Hindlimb muscle (tissue), 1 donor: ENCODE data around the gene ARHGEF9. TPM values are rescaled to one million over a fixed set of nuclear protein-coding genes. Genes with fewer than 3 reads are reported as not detected.

ENCODE experiments used
- DNase-seq: peaks from one replicate; pipeline ENCODE4 v3.0.0-alpha.2; 2013
- polyA plus RNA-seq: library from polyadenylated mRNA; unstranded; fragments of 120-200 nt; gene quantifications from one replicate; pipeline ENCODE4 v1.2.1, GENCODE V29; 2013; ENCODE audit not compliant: insufficient read length

ARHGEF9 gene
- polyA plus RNA-seq, 1 donor: 21.7 TPM

DNA sequence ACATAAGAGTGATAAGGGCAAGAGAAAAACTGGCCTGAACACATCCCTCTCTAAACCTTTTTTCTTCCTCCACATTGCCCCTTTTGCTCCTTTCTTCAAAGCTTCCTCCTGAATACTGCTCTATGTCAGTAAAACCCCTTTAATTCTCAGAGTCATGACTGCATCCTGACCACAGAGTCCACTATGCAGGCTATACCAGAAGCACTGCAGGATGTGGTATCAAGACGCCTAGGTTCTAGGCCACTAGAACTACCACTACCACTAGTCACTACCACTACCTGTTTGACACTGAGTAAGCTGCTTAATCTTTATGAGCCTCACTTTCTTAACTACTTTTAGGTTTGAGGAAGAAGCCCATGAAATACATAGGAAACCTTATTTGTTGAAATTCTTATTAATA lies 38.7 kb downstream of the ARHGEF9 start:
- no peak for DNase-seq

DNA sequence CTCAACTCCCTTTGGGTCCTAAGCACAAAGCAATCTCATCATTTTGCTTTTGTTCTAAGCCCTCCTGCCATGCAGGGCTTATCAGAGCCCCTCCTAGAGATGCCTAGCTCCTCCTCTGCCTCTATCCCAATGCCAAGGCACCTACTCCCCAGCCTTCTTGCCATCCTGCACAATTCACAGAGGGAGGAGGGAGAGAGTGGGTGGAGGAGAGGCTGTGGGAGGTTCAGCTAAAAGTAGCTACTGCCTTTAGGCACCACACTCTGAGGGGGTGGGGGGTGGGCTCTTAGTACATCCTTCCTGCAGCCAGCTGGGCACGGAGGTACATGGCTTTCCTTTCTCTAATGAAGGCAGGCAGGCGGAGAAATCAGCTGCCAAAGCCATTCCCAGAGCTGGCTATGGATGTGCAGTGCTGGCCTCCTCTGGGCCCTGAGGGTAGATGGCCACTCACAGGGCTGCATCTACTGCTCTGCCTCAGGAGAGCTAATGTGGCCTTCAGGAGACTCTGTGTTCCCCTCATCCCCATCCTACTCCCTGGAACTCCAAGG lies 40.1 kb downstream of the ARHGEF9 start:
- no peak for DNase-seq

DNA sequence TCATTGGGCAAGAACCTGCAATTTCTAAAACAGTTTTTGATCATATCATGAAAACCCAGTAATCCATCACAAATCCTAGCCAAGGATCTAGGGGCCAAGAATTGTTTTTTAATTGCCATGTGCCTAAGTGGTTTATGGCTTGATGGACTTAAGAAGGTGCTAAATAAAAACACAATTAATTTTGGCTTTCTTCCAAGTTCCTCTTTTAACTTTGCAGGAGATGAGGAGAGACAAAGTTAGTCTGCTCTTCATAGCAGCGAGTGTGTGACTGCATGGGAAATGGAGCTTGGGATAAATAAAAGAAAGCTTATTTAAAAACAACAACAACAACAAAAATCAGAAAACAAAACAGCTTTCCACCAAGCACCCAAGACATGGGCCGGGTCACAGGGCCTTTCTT lies 41.4 kb downstream of the ARHGEF9 start:
- DNase-seq: no peak

DNA sequence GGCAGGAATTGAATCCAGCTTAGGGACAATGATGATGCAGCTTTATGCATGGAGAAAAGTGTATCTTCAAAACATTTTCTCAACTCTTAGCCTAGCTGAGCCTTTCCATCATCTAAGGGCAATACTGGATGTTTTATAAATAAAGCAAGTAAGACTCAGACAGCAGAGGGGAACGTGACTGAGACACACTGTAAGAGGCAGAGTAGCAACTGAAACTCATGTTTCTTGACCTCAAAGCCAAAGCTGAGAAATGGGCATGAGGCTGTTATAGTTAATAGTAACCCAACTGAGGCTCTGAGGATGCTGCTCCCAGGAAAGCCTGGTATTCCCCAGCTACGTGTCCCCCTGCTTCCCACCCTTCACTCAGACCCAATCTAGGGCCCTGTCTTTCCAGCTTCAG lies 44.6 kb downstream of the ARHGEF9 start:
- no peak for DNase-seq

DNA sequence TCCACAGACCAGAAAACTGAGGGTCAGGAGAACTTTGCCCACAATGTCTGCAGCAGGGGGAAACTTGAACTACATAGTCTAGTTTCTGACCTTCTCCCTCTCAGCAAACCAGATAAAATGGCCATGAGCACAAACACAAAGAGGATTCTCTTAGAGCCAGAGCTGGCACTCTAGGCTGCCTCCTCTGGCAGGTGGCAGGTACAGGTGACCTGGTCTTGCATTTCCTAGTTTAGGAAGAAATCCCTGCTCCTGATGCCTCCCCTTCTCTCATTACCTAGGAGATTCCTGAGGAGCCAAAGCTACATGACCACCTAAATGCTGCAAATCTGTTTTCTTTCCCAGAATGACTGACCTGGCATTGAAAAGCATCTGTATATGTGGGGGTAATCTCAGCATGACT lies 45.1 kb downstream of the ARHGEF9 start:
- no peak for DNase-seq

DNA sequence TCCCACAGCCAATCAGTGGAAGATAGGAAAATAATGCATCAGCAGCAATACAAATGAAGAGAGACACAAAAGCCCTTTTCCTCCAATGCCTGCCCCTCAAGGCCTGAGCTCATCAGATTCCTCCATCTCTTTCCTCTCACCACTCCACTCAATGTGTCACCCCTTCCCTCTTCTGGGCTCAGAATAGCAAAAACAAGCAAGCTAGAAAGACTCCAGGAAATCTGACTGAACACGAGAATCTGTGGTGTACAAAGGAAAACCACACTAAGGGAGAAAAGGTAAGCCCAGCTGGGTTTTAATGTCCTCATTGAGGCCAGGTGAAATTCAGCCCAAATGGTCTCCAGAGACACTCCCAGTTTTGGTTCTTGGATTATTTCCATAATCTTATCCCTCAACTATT lies 46.3 kb downstream of the ARHGEF9 start:
- no peak for DNase-seq

DNA sequence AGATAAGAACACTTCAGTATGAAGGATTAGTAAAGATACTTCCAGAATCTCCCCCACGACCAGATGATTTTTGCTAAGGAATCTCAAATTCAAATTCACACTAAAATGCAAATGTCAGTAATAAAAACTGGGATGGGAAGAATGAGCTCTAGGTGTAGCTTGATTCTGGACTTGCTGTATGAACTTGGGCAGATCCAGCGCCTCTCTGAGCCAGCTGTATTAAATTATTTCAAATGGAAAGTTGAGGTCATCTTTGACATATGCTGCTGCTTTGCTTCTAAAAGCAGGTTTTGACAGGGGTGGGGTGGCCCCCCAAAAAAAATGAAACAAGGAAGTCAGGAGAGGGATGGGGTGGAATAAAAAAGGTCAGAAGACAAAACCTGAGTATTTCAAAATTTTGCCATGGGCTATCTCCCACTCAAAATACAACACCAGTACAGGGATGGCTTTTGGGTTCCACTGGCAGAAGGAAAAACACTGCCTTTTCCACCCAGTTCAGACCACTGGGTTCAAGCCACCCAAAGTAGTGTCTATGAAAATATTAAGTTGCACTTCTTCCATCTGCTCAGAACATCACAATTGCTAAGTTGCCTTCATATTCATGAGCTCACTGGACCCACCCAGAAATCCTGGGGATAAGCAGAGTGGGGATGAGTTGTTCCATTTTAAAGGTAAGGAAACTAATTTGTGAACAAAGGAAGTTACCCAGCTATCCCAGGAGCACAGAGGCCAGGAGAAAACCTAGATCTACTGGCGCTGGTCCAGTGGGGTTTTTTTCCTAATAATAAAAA lies 47.7 kb downstream of the ARHGEF9 start:
- no peak for DNase-seq

DNA sequence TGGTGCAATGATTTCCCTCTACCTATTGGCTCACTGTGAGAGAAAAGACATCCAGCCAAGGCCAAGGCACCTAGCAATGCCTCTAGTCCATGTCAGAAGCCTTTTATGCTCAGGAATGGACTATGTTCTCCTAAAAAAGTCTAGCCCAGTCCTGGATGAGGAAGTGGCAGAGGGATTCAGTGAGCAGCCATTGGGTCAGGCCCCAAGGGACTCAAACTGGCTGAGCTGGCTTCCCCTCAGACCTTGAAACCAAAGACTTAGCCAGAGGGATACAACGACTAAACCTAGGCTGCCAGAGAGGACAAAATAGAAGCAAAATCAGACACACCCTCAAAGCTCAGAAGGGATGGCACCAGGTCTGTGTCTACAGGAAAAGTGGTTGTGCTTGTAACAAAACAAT lies 49.1 kb downstream of the ARHGEF9 start:
- no peak for DNase-seq

DNA sequence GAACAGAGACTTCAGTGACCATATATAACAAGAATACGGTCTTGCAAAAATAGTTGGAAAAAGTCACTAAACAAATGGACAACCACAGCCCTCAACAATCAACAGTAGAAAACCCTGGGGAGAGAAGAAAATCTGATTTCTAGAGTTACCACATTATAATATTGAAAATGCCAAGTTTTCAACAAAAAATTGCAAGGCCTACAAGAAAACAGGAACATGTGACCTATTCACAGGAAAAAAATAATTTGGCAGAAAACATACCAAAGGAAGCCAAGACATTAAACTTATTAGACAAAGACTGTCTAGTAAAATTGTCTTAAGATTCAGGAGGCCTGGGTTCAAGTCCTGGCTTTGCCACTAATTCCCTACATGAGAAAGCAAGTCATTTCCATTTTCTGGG lies 64.7 kb downstream of the ARHGEF9 start:
- DNase-seq: no peak

DNA sequence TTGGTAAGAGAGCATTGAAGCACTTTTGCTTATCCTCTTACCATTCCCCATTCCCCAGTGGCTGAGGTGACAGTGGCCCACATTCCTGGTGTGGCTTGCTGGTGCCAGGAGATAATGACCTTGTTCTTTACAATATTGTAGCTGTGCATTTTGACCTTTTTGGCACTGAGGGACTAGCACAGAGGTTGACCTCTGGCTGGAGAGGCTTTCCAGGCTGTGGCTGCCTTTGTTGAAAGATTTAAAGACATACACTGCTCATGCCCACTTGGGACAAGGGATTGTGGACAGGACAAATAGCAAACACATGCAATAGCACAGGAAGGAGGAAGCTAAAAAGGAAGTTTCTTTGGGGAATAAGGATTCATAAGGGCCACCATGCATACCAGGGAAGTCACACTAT lies 65.4 kb downstream of the ARHGEF9 start:
- DNase-seq: no peak

DNA sequence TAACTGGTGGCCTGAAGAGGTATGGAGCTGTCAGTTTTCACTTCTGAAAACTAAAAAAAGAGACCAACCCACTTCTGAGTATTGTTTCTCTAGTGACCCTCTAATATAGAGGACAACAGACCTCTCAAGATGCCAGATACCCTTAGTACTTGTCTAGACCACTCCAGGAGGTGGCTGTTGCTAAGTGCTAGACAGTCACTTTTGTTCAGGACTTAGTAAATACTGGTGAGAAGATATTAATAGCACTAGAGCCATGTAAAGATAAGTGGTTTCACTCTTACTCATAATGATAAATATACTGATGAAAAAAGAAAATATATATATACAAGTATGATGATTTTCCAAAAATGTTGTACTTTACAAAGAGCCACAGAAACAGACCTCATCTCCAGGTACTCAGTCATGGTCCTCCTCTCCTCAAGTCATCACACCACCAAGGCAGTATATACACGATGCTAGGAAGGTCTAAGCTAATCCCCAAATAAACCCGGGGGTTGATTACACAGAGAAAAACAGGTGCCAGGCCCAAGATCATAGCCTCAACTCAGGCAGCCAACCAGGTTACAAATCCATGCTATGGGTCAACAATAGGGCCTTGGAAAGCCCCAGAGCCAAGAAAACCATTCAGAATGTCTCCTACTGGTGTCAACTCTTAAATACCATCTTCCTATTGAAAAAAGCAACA lies 66.9 kb downstream of the ARHGEF9 start:
- no peak for DNase-seq

DNA sequence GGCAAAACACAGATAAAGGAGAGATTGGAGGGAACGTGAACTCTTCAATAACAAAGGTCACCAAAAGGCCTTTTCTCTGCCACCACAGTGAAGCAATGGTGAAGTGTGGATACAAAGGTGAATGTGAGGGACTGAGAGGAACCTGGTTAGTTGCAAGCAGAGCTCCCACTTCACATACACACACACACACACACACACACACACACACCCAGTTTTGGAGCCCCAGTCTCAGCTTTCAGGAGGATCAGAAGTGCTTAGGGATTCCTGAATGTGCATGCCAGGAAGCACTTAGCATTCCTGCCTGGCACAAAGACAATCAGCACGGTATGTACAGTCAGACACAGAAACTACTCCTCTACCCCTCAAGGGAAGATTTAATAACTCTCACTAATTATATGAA lies 71.5 kb downstream of the ARHGEF9 start:
- DNase-seq: no peak

DNA sequence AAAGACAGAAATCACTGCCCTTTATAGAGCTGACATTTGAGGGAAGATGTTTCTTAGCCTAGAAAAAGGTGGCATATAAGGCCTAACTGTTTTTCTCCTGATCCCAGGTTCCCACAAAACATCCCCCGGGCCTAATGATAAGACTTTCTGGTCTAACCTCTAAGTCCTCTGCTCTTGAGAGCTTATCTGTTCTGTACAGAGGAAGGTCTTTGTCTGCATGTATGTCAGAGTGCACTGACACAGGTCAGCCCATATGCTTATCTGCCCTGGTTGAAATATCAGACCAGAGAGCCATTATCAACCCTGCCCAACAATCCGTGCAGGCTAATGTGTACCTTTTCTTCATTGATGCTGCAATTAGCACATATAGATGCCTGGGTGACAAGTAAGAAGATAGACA lies 76.2 kb downstream of the ARHGEF9 start:
- no peak for DNase-seq

DNA sequence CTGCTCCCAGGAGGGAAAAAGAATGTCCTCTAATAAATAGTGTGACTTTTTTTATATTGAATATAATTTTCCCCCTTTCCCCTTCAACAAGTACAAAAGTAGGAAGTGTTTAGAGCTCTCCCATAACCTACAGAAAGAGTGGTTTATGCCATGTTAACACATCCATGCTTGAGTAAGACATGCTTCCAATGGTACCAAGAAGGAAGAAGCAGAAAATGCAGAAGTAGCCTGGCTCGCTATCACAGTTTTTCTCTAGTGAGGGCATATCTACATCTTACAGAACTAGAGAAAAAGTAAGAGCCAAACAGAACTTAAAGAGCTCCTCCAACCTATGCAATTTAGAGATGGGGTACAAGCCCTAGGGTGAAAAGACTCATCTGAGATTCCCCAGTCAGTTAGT lies 82.5 kb downstream of the ARHGEF9 start:
- DNase-seq: no peak

DNA sequence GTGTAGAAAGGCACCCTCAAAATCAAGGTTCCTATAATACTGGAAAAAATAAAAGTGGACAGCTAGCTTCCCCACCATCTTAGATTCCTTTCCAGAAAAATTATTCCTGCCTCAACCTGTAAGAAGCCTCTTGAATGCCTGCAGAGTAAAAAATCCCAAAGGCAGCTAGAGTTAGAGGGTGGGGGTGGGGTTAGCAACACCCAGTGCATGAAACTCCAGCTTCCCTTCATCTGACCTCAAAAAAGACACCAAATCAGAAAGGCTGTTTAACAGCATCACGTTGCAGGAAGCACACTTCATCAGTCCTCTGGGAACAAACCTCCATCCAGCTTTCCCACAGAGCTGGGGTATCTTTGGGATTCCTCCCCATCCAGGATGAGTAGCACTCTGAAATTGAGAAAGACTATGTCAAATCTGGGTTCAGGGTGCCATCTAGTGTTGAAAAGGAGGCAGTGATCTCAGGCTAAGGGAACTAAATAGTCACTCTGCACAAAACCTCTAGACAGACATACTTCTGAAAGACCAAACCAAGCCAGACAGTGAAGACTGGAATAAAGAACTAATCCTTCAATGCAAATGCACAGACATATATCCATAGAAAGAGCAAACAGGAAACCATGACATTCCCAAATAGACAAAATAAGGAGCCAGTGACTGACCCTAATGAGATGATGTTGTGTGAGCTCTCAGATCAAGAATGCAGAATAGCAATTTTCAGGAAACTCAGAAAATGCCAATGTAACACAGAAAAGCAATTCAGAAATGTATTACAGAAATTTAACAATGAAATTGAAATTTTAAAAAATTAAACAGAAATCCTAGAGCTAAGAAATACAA lies 97.9 kb downstream of the ARHGEF9 start:
- no peak for DNase-seq

DNA sequence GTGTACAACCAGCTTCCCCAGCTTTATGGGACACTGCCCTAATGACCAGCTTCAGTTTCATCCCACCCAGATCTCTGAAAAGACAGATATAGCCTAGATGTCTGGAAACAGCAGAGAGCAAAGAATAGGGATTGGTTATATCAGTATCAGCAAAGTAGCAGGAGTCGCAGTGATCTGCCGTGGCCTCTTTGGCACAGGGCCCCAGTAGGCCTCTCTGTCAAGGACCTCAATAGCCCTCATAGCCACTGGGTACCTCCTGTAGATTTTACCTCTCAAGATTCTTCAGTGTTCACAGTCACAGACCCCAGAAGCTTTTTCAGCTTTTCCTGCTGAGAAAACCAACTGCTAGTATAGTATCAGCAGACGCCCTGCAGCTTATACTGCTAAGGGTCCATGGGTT lies 104.6 kb downstream of the ARHGEF9 start:
- no peak for DNase-seq

DNA sequence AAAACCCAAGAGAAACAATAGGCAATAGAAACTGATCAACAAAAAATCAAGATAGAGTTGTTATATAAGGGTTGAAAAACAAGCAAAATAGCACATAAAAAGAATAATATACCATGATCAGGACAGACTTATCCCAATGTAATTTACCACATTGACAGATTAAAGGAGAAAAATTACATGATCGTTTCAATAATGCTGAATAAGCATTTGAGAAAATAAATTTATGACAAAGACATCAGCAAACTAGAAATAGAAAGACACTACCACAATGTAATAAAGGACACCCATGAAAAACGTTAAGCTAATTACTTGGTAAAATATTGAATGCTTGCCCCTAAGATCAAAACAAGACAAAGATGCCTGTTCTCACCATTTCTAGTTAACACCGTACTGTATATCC lies 105.6 kb downstream of the ARHGEF9 start:
- no peak for DNase-seq

DNA sequence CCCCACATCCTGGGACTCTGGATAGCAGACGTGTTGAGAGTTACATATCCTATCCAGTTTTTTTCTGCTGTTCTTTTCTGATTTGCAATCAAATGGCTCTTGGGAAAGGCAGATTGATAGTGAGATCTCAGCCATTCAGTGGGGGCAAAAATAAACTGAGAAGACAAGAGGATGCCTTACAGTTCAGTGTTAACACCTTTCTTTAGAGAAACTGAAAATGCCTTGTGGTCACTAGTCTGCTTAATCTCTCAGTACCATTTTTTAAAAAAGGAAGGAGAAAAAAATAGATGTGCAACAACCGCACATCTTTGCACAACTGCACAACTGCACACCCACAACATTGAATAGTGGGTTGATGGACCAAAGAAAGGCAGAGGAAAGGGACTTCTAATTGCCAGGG lies 109.3 kb downstream of the ARHGEF9 start:
- no peak for DNase-seq

DNA sequence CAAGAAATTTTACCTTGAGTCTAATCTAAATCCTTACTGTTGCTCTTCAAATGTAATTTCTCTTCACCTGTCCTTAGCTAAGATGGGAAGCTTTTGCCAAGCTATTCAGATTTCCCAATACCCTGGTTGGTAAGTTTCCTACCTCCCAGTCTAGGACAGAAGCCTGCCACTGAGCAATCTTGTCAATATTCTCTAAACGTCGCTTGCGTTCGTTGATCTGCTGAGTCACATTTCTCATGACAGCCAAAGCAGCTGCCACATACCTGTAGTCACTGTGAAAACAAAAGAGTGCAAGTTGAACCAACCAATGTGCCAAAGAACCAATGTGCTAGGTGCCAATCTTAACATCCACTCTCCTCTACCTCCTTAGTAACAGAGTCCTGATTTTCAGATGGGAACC lies 111.1 kb downstream of the ARHGEF9 start:
- no peak for DNase-seq

DNA sequence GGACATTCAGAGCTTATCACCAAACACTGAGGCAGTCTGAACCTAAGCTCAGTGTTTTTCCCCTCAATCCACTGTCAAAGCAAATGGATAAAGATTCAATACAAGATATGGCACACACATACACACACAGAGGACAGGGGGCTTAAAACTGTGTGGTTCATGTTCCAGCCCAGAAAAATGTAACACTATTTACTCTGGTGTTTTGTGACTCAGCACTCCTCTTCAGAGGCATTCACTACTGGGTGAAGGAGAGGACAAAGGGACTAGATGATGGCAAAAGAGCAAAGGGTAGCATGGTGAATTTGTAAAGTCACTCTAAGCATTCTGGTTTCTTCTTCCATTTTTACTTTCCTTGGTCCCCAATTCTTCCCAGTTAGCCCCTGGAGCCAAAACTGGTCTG lies 120.3 kb downstream of the ARHGEF9 start:
- DNase-seq: no peak

DNA sequence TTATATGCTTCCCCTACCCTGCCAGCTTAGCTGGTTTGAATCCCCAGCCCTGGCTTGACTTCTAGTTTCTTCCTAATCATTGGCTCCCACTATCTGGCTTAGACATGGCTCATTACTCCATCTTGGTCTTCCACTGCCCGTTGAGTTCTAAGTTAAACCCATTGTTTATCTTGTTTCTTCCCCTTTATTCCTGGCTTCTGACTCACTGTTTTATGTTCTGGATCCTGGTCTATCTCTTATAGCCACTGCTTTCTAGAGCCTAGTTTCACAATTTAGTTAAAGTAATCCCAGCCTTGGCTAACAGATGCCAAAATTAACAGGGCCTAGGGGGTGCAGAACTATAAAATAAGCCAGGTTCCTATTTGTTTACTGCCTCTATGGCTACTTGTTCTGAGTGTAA lies 120.9 kb downstream of the ARHGEF9 start:
- no peak for DNase-seq

DNA sequence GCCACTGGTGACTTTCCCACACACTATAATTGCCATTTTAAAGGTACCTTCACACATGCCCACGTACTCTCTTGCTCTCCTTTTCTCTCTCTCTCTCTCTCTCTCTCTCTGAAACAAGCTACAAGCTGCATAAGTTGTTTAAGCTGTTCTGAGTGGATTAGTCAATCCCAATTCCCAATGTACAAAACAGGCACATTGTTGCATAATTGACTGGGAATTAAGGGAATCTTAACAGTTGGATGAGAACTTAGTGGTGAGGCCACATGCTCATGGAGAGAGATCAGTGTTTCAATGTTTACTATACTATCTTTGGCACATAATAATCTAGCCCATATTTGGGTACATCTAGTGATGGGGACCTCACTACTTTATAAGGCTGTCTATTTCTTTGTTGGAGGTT lies 123.3 kb downstream of the ARHGEF9 start:
- DNase-seq: no peak

DNA sequence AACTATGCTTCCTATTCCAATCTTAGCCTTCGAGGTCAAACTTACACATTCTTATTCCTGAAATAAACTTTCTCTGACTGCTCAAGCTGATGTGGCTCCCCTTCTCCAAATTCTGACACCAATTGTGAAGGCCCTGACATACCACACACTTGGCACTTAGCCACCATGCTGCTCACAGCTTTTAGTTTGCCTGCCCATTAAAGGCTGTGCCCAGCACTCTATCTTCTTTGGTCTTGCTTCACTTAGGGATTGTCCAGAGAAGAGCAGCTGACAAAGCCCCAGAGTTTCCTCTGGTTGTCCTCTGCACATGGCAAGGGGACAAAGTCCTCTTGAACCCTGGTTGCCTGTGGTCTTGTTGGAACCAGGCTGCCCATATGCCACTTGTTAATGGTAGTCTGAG lies 126.1 kb downstream of the ARHGEF9 start:
- no peak for DNase-seq
